M059J (cell line): ENCODE results near the gene ZNF302. TPM values are rescaled to one million over a fixed set of nuclear protein-coding genes. Genes with fewer than 3 reads are reported as not detected.

Experiments used
- DNase-seq: peaks from one replicate; pipeline ENCODE4 v3.0.0-alpha.2; 2012; ENCODE audit warnings: low read depth
- total RNA-seq: library from RNA; depleted of rRNA; stranded (reverse); fragments of >200 nt; shearing (Covaris generic); gene quantifications from 2 replicates; pipeline ENCODE4 v1.2.3, GENCODE V29; 2014; rRNA removed

The ZNF302 gene
- total RNA-seq, 1 experiment from 2014 or later: 14.8 TPM

DNA sequence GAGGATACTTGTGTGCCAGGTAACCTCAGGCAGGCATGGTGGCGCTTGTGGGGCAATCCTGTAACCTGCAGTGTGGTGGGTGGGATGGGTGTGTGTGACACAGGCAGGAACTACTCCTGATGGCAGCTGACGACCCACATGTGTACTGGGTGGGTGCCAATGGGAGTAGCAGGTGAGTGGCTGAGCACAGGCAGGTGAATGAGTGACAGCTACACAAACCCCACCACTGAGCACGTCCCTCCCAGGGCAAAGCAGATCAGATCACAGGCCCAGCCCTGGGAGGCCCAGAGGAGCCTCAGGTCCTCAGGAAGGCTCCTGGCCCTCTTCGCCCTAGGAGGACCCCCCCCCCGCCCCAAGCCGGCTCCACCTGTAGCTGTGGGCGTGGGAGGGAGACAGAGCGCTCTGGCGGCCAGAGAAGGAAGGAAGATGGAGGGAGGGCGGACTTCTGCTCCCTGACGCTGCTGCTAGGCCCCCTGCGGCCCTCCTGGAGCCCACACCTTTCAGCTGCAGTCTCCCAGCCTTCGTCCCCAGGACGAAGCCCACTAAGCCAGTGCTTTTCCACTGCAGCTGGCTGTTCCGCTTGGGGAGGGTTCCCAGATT, 55.2 kb downstream of the ZNF302 start:
- no peak for DNase-seq

DNA sequence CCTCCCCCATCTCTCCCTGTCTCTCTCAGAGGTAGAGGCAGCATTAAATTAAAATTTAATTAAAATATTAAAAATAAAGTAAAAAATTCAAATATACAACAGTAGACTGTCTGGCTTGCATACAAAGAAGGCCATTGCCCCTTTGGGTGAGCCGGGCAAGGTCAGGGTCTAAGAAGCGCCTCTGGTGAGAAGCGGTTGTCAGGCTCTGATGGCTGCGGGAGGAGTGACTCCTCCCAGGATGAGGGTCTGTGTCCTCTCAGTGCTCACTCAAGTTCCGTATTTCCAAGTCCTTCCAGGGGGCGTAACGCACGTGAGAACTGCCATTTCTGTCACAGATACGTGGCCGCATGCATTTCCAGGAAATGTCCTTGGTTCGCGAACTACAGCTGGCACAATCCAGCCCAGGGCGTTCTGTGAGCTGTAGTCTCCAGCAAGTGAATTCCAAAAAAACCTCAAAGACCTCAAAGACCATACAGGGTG, 55.8 kb downstream of the ZNF302 start:
- DNase-seq: no peak

DNA sequence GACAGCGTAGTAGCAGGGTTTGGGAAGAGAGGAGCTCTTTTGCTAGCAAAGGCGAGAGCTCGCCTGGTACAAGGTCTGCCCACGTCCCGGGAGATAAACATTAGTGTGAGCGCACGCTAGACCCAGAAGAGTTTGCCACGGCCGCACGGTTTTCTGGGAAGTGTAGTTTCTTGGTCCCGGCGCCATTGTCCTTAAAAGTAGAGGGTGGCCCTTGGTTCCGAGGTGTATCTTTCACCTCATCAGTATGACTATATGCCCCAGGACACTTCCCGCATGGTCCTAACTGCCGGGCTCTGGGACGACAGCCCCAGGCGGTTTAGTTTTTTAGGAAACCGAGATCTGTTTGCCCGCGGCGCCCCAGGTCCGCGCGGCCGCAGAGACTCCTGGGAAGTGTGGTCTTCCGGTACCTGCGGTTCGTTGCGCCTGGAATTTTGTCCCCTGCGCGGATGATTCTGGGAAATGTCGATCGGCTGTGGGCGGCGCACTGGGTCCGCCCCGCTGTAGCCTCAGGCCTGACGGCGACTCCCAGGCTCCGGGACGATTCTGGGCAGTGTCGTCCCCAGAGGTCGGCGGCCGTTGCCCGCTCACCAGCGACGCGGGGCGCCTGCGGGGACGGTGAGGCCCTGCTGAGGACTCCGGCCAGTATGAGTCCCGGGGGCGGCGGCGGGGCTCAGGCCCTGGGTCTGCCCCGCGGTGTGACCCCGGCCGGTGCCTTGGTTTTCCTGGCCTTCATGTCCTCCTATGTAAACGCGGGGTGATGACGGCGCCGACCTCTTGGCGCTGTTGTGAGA, 56.5 kb downstream of the ZNF302 start, which contains the start of gene ZNF181:
Gene ZNF181 (plus strand): TSS at position 498 of the 791 bp plus-strand sequence. CDS start 795 bp downstream, outside the sequence.
- DNase-seq: peak; percentile 89

DNA sequence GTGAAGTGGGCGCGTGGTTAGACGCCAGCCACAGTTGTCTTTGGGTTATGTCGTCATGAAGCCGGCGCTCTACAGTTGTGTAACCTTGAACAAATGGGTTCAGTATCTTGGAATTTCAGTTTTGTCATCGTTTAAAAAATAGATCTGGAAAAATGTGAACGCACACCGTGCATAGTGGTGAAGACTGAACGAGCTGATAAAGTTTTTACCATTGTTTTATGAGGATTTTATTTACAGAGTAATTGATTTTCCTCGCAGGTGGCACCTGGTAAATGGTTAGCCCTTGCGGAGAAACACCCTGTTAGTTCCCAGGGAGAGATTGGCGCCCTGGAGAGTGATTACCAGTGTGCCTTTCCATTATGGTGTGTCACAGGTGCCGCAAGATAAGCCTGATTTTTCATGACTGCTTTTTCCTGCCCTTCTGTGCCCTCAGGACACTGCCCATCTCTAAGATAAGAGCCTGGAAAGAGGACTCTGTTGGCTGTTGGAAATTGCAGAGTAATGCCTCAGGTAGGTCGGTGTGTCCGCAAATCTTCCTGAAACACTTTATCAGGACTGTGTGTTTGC, 57.1 kb downstream of the ZNF302 start:
- DNase-seq: no peak

Other genes starting within 250 kb of the ZNF302 start
- gene UBA2, start 249.3 kb upstream of the ZNF302 start, total RNA-seq: 138 and 188 TPM in 2 replicates
- 10.1 and 15.3 TPM in 2 replicates for gene WTIP, start 195.9 kb upstream of the ZNF302 start, total RNA-seq
- gene SCGB2B2, start 519 bp upstream of the ZNF302 start, total RNA-seq: 0.07 TPM in 1 of 2 replicates, not detected in the other
- 3.3 and 10.4 TPM in 2 replicates for gene ZNF181, start 56.6 kb downstream of the ZNF302 start, total RNA-seq
- 8.4 and 10.5 TPM in 2 replicates for gene ZNF599, start 95.5 kb downstream of the ZNF302 start, total RNA-seq
- 2.6 and 3.5 TPM in 2 replicates for gene ZNF30, start 249.2 kb downstream of the ZNF302 start, total RNA-seq